SH-SY5Y (cell line): Measurements from ENCODE around the gene UVSSA.

ENCODE experiments used
- GATA2 ChIP-seq: IDR thresholded peaks from 2 replicates; pipeline ENCODE4 v1.6.1; 2011; ENCODE audit warnings: mild to moderate bottlenecking, low read depth, low read length
- GATA3 ChIP-seq: IDR thresholded peaks from 2 replicates; pipeline ENCODE4 v1.6.1; 2011; ENCODE audit warnings: low read depth, mild to moderate bottlenecking, low read length, moderate library complexity

DNA sequence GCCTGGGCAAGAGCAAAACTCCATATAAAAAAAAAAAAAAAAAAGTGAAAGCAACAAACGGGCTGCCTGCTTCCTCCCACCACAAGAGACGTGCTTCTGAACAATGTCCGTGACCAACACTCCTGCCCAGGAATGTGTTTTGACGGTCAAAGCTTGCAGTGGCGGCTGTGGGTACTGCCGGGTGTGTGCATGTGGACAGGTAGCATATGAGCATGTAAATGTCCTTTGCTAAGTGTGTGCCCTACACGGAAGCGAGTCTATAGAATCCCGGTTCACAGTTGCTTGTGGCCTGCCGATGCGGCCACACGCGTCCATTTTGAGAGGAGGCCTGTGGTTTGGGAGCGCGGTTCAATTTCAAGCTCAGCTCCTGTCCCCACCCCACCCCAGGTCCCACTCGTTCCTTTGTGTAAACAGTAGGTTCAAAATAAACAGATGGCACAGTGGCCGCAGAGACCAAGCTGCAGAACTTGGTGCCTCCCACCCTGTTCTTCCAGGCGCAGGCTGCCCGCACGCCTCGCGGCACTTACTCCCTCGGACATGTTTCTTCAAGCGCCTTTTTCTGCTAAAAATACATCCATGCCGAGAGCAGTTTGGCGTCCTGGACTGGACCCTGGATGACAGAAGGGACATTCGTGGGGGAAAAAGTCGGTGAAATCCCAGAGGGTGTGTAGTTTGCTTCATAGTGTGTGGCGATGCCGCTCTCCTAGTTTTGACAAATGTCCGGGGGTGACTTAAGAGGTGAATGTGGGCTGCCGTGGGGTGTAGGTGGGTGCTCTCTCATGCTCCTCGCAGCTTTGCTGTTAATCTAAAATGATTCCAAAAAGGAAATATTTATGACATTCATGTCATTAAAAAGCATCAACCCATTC, 70.7 kb downstream of the UVSSA start:
- no peak for TF ChIP-seq GATA2
- no peak for TF ChIP-seq GATA3
